Spleen (tissue), 7 donors: Measurements from ENCODE around the gene BPTF.
"Not testable (repeated sequence)": the region's sequence is repeated elsewhere in the genome, so short reads cannot be mapped to it uniquely, and the experiment has no call there.

ENCODE experiments used
- POLR2A ChIP-seq, 3 donors: fragments of 450-650 bp; IDR thresholded peaks; one replicate each; pipeline ENCODE4 v1.5.1; 2017; ENCODE audit warnings: antibody characterized with exemption in 3 of 3, mild to moderate bottlenecking in 1 of 3
- TF ChIP-seq, protein P1 (sequence below), 11 experiments: fragments of 200-600 bp in 7 of 11; fragments of 450-650 bp in 4 of 11; sonication (generic) in 4 of 11; IDR thresholded peaks in 8 of 11; conservative IDR thresholded peaks in 3 of 11; 1 replicate in 7 of 11; 2 replicates in 4 of 11; pipeline versions ENCODE4 v1.4.0 to v1.8.0; 2016 to 2021; ENCODE audit warnings: antibody characterized with exemption in 11 of 11, inconsistent platforms in 4 of 11, mild to moderate bottlenecking in 1 of 11
- donor health status: DM: no; HTN: no; CAD: no; lungs with moderate emphysema.
- donor health status: DM: no; HTN: no; CAD: no.
- donor health status: DM: no; HTN: no; CAD: no.

DNA sequence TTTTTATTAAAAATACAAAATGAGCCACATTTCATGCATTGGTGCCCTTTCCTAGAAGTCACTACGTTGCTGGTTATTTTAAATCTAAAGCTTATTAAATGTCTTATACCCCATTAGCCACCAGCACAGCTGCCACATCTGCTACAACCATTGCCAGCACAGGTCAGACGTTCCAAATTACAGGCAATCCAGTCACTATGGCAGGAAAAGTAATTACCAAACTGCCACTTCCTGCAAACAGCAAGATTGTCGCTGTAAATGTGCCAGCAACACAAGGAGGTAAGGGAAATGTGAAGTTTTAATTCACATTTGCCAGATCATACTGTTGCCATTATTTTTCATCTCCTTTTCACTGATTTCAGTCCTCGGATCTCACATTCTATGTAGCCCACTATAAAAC, 103.5 kb downstream of the BPTF start:
- TF ChIP-seq, protein P1, sequence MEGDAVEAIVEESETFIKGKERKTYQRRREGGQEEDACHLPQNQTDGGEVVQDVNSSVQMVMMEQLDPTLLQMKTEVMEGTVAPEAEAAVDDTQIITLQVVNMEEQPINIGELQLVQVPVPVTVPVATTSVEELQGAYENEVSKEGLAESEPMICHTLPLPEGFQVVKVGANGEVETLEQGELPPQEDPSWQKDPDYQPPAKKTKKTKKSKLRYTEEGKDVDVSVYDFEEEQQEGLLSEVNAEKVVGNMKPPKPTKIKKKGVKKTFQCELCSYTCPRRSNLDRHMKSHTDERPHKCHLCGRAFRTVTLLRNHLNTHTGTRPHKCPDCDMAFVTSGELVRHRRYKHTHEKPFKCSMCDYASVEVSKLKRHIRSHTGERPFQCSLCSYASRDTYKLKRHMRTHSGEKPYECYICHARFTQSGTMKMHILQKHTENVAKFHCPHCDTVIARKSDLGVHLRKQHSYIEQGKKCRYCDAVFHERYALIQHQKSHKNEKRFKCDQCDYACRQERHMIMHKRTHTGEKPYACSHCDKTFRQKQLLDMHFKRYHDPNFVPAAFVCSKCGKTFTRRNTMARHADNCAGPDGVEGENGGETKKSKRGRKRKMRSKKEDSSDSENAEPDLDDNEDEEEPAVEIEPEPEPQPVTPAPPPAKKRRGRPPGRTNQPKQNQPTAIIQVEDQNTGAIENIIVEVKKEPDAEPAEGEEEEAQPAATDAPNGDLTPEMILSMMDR (IDR thresholded peaks at IDR 0.05 in 8 of 11, conservative IDR thresholded peaks at IDR 0.05 in 3 of 11), result not testable (repeated sequence)
- TF ChIP-seq POLR2A (IDR thresholded peaks at IDR 0.05), result not testable (repeated sequence)
